Esophagus squamous epithelium (tissue), 4 donors: Measurements from ENCODE around the gene ATF1.

ENCODE experiments used
- POLR2A ChIP-seq, 4 donors: fragments of 450-650 bp; IDR thresholded peaks; one replicate each; pipeline ENCODE4 v1.6.1; 2017; ENCODE audit warnings: antibody characterized with exemption in 4 of 4, mild to moderate bottlenecking in 4 of 4, moderate library complexity in 3 of 4
- TF ChIP-seq, protein P1 (sequence below), 6 experiments: fragments of 450-650 bp in 4 of 6; fragments of 200-600 bp in 2 of 6; sonication (generic) in 2 of 6; IDR thresholded peaks; one replicate each; pipeline ENCODE4 v1.5.1; 2016 to 2019; ENCODE audit warnings: antibody characterized with exemption in 6 of 6, mild to moderate bottlenecking in 4 of 6, moderate library complexity in 4 of 6

DNA sequence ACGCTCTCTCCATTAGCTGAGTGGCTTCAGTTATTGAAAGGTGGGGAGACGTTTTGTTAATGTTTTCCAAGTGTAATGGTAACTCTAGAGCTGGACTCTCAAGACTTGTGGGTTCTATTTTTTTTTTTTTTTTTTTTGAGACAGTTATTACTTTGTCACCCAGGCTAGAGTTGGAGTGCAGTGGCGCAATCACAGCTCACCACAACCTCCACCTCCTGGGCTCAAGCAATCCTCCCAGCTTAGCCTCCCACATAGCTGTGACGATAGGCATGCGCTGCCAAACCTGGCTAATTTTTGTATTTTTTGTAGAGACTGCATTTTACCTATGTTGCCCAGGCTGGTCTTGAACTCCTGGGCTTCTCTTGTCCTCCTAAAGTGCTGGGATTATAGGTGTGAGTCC is 26.2 kb downstream of the ATF1 start:
- TF ChIP-seq, protein P1, sequence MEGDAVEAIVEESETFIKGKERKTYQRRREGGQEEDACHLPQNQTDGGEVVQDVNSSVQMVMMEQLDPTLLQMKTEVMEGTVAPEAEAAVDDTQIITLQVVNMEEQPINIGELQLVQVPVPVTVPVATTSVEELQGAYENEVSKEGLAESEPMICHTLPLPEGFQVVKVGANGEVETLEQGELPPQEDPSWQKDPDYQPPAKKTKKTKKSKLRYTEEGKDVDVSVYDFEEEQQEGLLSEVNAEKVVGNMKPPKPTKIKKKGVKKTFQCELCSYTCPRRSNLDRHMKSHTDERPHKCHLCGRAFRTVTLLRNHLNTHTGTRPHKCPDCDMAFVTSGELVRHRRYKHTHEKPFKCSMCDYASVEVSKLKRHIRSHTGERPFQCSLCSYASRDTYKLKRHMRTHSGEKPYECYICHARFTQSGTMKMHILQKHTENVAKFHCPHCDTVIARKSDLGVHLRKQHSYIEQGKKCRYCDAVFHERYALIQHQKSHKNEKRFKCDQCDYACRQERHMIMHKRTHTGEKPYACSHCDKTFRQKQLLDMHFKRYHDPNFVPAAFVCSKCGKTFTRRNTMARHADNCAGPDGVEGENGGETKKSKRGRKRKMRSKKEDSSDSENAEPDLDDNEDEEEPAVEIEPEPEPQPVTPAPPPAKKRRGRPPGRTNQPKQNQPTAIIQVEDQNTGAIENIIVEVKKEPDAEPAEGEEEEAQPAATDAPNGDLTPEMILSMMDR (IDR thresholded peaks at IDR 0.05) = no peak
- TF ChIP-seq POLR2A (IDR thresholded peaks at IDR 0.05) = no peak
